K562 (cell line): ENCODE results near the gene HOXB4. TPM values are rescaled to one million over a fixed set of nuclear protein-coding genes. Genes with fewer than 3 reads are reported as not detected.

Source experiments
- BRD9 ChIP-seq: fragments of 450-650 bp; IDR thresholded peaks from 2 replicates; pipeline ENCODE4 v1.6.1; 2018; ENCODE audit warnings: low read depth; ENCODE audit not compliant: partially characterized antibody
- KLF10 ChIP-seq: fragments of 250-450 bp; sonication (Bioruptor Pico); IDR thresholded peaks from 2 replicates; pipeline ENCODE4 v1.6.1; 2021; ENCODE audit warnings: matching md5 sums
- MGA ChIP-seq: fragments of 450-650 bp; IDR thresholded peaks from 2 replicates; pipeline ENCODE4 v1.6.1; 2016; ENCODE audit warnings: mild to moderate bottlenecking, moderate library complexity
- NR2C2 ChIP-seq, 2 experiments: fragments of 200-800 bp in 1 of 2; sonication (Bioruptor generic) in 1 of 2; sonication (generic) in 1 of 2; formaldehyde crosslinking in 1 of 2; IDR thresholded peaks; 2 replicates each; pipeline versions ENCODE4 v1.6.1 to v1.8.0; 2016 to 2022; ENCODE audit warnings: mild to moderate bottlenecking in 1 of 2, missing compliant biosample characterization in 1 of 2, missing genetic modification characterization in 1 of 2, missing genetic modification reagents in 1 of 2
- TAF1 ChIP-seq: IDR thresholded peaks from 2 replicates; pipeline ENCODE4 v1.6.1; 2011; ENCODE audit warnings: mild to moderate bottlenecking, low read length, moderate library complexity; ENCODE audit not compliant: insufficient read depth, control insufficient read depth, severe bottlenecking; ENCODE audit errors: extremely low read depth
- polyA plus RNA-seq, 8 experiments: library from polyadenylated mRNA; depleted of rRNA in 4 of 8; stranded (reverse) in 5 of 8; unstranded in 3 of 8; fragments of >200 nt; fragmentation: Nextera tagmentation in 2 of 8; fragmentation: Illumina TruSeq in 1 of 8; extraction: Ambion mirVana in 2 of 8; extraction: Trizol in 1 of 8; gene quantifications; 2 replicates each; pipeline versions ENCODE4 v1.2.1 to v1.2.3, GENCODE V29; 2011 to 2014; ENCODE audit warnings: inconsistent platforms in 1 of 8, missing spikeins in 1 of 8
- total RNA-seq, 7 experiments: library from RNA; depleted of rRNA in 6 of 7; stranded (reverse); fragments of >200 nt in 6 of 7; fragmentation: Illumina TruSeq in 2 of 7; extraction: Trizol in 2 of 7; gene quantifications; 2 replicates each; pipeline versions ENCODE4 v1.2.1 to v1.2.3, GENCODE V29; 2011 to 2021; ENCODE audit warnings: low replicate concordance in 1 of 7
- TF ChIP-seq, protein P1 (sequence below), 2 experiments: fragments of 450-650 bp; conservative IDR thresholded peaks; 2 replicates each; pipeline ENCODE4 v1.6.1; 2017; ENCODE audit warnings: mild to moderate bottlenecking in 2 of 2, moderate library complexity in 2 of 2
- TF ChIP-seq, protein P2 (sequence below): fragments of 250-450 bp; sonication (Bioruptor Pico); IDR thresholded peaks from 2 replicates; pipeline ENCODE4 v1.5.0; 2021; ENCODE audit warnings: mild to moderate bottlenecking, moderate library complexity

Gene HOXB4
- total and polyA plus RNA-seq, 9 of the 15 experiments (the other 6 are each of a cell fraction or from before 2014, with no cell fraction given): 1.6 to 34.9 (median 14.9) TPM

GRCh38 chr17:48547808-48548522, 30.2 kb downstream of the HOXB4 start (continued):
- peak; percentile 41; the same call in 1 of the 2 replicates for TF ChIP-seq MGA
- TF ChIP-seq, protein P1, sequence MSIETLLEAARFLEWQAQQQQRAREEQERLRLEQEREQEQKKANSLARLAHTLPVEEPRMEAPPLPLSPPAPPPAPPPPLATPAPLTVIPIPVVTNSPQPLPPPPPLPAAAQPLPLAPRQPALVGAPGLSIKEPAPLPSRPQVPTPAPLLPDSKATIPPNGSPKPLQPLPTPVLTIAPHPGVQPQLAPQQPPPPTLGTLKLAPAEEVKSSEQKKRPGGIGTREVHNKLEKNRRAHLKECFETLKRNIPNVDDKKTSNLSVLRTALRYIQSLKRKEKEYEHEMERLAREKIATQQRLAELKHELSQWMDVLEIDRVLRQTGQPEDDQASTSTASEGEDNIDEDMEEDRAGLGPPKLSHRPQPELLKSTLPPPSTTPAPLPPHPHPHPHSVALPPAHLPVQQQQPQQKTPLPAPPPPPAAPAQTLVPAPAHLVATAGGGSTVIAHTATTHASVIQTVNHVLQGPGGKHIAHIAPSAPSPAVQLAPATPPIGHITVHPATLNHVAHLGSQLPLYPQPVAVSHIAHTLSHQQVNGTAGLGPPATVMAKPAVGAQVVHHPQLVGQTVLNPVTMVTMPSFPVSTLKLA (conservative IDR thresholded peaks at IDR 0.05): peak in 1 of 2 experiments; percentile 53; a peak in 1 of 4 replicates
- TF ChIP-seq BRD9: peak; percentile 84
- no peak for TF ChIP-seq KLF10 (CRISPR knock-in tag)
- TF ChIP-seq, protein P2, sequence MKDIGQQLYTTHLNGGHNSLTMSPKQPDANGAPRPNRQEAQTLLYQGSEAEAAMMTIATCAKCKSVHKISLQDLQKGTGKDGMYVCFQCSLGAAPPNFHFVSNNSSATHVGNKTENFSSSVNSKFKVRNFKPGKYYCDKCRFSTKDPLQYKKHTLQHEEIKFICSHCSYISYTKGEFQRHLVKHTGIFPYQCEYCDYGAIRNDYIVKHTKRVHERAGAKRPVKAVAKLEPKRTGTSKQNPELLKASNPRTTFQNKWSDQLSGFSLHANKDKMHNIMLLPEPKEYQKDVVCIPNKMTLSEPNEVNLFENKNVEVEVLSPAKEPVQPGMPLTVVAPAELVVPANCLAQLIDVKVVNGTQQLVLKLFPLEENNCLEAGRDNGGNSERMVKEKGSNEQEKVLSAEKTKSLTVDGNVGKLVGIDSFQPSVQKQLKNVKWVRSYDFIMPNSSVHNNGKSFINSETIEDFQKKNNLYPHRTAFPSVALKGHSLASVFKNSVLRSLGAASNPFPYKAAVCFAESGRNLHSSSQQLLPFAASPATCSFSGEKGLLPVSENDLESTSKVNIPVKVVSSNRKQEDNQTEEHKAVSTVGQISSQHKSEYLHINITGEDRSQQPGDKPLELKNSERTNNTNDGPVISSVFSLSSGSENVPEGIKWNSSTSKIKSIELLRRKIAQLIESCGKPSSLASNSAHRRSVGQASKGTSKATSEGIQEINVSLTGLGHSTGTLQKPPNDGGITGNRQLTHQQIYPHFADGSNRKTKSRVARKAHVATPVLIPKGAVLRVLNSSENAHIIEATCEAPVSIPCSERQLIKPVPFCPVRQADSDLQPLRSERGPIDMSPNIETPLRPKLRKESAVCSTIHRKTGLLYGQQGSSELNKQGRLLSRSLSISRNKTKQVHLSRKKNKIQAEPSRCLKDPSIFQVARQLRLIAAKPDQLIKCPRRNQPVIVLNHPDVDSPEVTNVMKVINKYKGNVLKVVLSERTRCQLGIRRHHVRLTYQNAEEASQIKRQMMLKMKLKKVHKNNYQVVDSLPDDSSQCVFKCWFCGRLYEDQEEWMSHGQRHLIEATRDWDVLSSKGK (CRISPR knock-in tag): no peak
- peak; percentile 17 for TF ChIP-seq TAF1
- no peak for TF ChIP-seq NR2C2 (CRISPR knock-in tag; IDR thresholded peaks at IDR 0.05)
- peak; percentile 64 for TF ChIP-seq NR2C2 (tag; IDR thresholded peaks at IDR 0.05)
